Glomerular visceral epithelial cell (primary cell): ENCODE measurements around the gene NFATC2IP.
"Not testable (repeated sequence)": the region's sequence is repeated elsewhere in the genome, so short reads cannot be mapped to it uniquely, and the experiment has no call there.

ENCODE experiments used
- DNase-seq: peaks from one replicate; pipeline ENCODE4 v3.0.0-alpha.2; 2016; ENCODE audit errors: extremely low spot score

Gene NFATC2IP

GRCh38 chr16:28967156-28967555 is 16.4 kb downstream of the NFATC2IP start:
- no peak for DNase-seq

GRCh38 chr16:28969696-28970095 is 19.0 kb downstream of the NFATC2IP start:
- DNase-seq: not testable (repeated sequence)

GRCh38 chr16:28974007-28974436 is 23.3 kb downstream of the NFATC2IP start:
- peak; percentile 63 for DNase-seq

GRCh38 chr16:28974437-28975157 is 23.9 kb downstream of the NFATC2IP start, which contains the start of gene SPNS1:
Gene SPNS1, plus strand, starts transcription at chr16:28974778. Its CDS starts 374 bp downstream, at chr16:28975152.
- DNase-seq: peak; percentile 92

GRCh38 chr16:28975158-28975599 is 24.4 kb downstream of the NFATC2IP start:
- no peak for DNase-seq

- no peak for DNase-seq
Measured at GRCh38 chr16:28977703-28978662, 27.2 kb downstream of the NFATC2IP start.

- not testable (repeated sequence) for DNase-seq
Measured at GRCh38 chr16:28980330-28980729, 29.6 kb downstream of the NFATC2IP start.

- no peak for DNase-seq
Measured at GRCh38 chr16:28980929-28981328, 30.2 kb downstream of the NFATC2IP start.

- peak; percentile 5 for DNase-seq
Measured at GRCh38 chr16:28981517-28981916, 30.8 kb downstream of the NFATC2IP start.

- DNase-seq: no peak
Measured at GRCh38 chr16:28982418-28982817, 31.7 kb downstream of the NFATC2IP start.

GRCh38 chr16:28982949-28983348 is 32.2 kb downstream of the NFATC2IP start:
- no peak for DNase-seq

GRCh38 chr16:28983644-28984043 is 32.9 kb downstream of the NFATC2IP start:
- no peak for DNase-seq

- DNase-seq: no peak
Measured at GRCh38 chr16:28984091-28984490, 33.4 kb downstream of the NFATC2IP start.

GRCh38 chr16:28984619-28985135 is 33.9 kb downstream of the NFATC2IP start, which contains the start of gene LAT:
Gene LAT, plus strand, starts transcription at chr16:28985052. Its CDS starts 366 bp downstream, at chr16:28985418.
- no peak for DNase-seq

GRCh38 chr16:28985211-28986041 is 34.7 kb downstream of the NFATC2IP start:
- DNase-seq: no peak

GRCh38 chr16:28986046-28986445 is 35.3 kb downstream of the NFATC2IP start:
- no peak for DNase-seq

GRCh38 chr16:28986492-28986891 is 35.8 kb downstream of the NFATC2IP start:
- DNase-seq: no peak

GRCh38 chr16:28987170-28987853 is 36.6 kb downstream of the NFATC2IP start:
- DNase-seq: no peak

- no peak for DNase-seq
Measured at GRCh38 chr16:28989363-28989762, 38.6 kb downstream of the NFATC2IP start.

- no peak for DNase-seq
Measured at GRCh38 chr16:28990375-28991040, 39.8 kb downstream of the NFATC2IP start.
